Measurements from ENCODE around the gene PMCH. TPM values are rescaled to one million over a fixed set of nuclear protein-coding genes. Genes with fewer than 3 reads are reported as not detected.
"Not testable (repeated sequence)": the region's sequence is repeated elsewhere in the genome, so short reads cannot be mapped to it uniquely, and the experiment has no call there.

PMCH gene
- total RNA-seq: not detected
- not detected for polyA plus RNA-seq
- long read RNA-seq, donor 1: 0 reads
- long read RNA-seq, donor 2: 0 reads

GRCh38 chr12:102197789-102198188 lies at the start of gene PMCH:
TSS of gene PMCH (minus strand) at chr12:102197833. CDS start at chr12:102197770, 63 bp downstream.
- WGBS, 3 donors: 83 to 91% (median 90%) methylated on average over 1 of the region's 1 CpG
- ATAC-seq (no peak), DNase-seq (no peak)
- Histone ChIP-seq H3K4me1 (no peaks in the 10 kb centered on the region), H3K4me3 (no peak within 1 kb of the TSS), H3K9me3 (no peaks in the 10 kb centered on the region), H3K27me3 (ENCODE audit: insufficient read depth in 3 of 3, low read length in 2 of 3) (no peaks in the 10 kb centered on the region), H3K27ac (no peak within 1 kb of the TSS), H3K36me3 (ENCODE audit: insufficient read depth in 1 of 2, low read depth in 1 of 2) (no peaks in the 10 kb centered on the region)
- intact Hi-C loops (cut with DNase I): no loop called here
- no peak for TF ChIP-seq CTCF (IDR thresholded peaks at IDR 0.05)

GRCh38 chr12:102240859-102241258 lies 43.2 kb upstream of the PMCH start:
- 95 to 99% (median 98%) methylated on average over 2 of the region's 2 CpGs for WGBS, 3 donors
- DNase-seq; H3K4me3 ChIP-seq; H3K36me3 ChIP-seq (ENCODE audit: insufficient read depth in 1 of 2, low read depth in 1 of 2); H3K4me1 ChIP-seq; intact Hi-C loops (cut with DNase I); H3K27ac ChIP-seq; H3K27me3 ChIP-seq (ENCODE audit: insufficient read depth in 3 of 3, low read length in 2 of 3); ATAC-seq; H3K9me3 ChIP-seq: not testable (repeated sequence)

GRCh38 chr12:102234599-102234998 lies 37.0 kb upstream of the PMCH start:
- ATAC-seq (no peak), DNase-seq (no peak)
- intact Hi-C loops (cut with DNase I): no loop called here
- no peaks in the 10 kb centered on the region for H3K36me3 ChIP-seq (ENCODE audit: insufficient read depth in 1 of 2, low read depth in 1 of 2)
- H3K9me3 ChIP-seq: no peaks in the 10 kb centered on the region
- 72 to 85% (median 77%) methylated on average over 2 of the region's 2 CpGs for WGBS, 3 donors
- H3K27ac ChIP-seq: no peak overlapping the region
- TF ChIP-seq CTCF (IDR thresholded peaks at IDR 0.05): no peak
- H3K4me3 ChIP-seq: no peak overlapping the region
- no peaks in the 10 kb centered on the region for H3K27me3 ChIP-seq (ENCODE audit: insufficient read depth in 3 of 3, low read length in 2 of 3)
- H3K4me1 ChIP-seq: no peaks in the 10 kb centered on the region

GRCh38 chr12:102232446-102232845 lies 34.8 kb upstream of the PMCH start:
- H3K9me3 ChIP-seq: no peaks in the 10 kb centered on the region
- H3K36me3 ChIP-seq (ENCODE audit: insufficient read depth in 1 of 2, low read depth in 1 of 2): no peaks in the 10 kb centered on the region
- no peaks in the 10 kb centered on the region for H3K27me3 ChIP-seq (ENCODE audit: insufficient read depth in 3 of 3, low read length in 2 of 3)
- no peak overlapping the region for H3K4me3 ChIP-seq
- ATAC-seq (no peak), DNase-seq (no peak)
- WGBS, 3 donors: 52 to 83% (median 59%) methylated on average over 1 of the region's 1 CpG
- no peaks in the 10 kb centered on the region for H3K4me1 ChIP-seq
- TF ChIP-seq CTCF (IDR thresholded peaks at IDR 0.05): no peak
- intact Hi-C loops (cut with DNase I): no loop called here
- no peak overlapping the region for H3K27ac ChIP-seq

- H3K27me3 ChIP-seq (ENCODE audit: insufficient read depth in 3 of 3, low read length in 2 of 3): no peaks in the 10 kb centered on the region
- H3K27ac ChIP-seq: no peak overlapping the region
- DNase-seq (no peak), ATAC-seq (no peak)
- TF ChIP-seq CTCF (IDR thresholded peaks at IDR 0.05): no peak
- H3K36me3 ChIP-seq (ENCODE audit: insufficient read depth in 1 of 2, low read depth in 1 of 2): no peaks in the 10 kb centered on the region
- H3K9me3 ChIP-seq: no peaks in the 10 kb centered on the region
- intact Hi-C loops (cut with DNase I): no loop called here
- H3K4me1 ChIP-seq: no peaks in the 10 kb centered on the region
- H3K4me3 ChIP-seq: no peak overlapping the region
These were observed 34.4 kb upstream of the PMCH start for GRCh38 chr12:102232036-102232435.
